ENCODE measurements around the gene AQP6. TPM values are rescaled to one million over a fixed set of nuclear protein-coding genes. Genes with fewer than 3 reads are reported as not detected.

Gene AQP6
- total RNA-seq, 1 donor from 2014 or later, result 0.35 TPM

- no peak overlapping the region for H3K4me3 ChIP-seq
- no peaks in the 10 kb centered on the region for H3K27me3 ChIP-seq
- H3K27ac ChIP-seq, result peak overlapping the region; percentile 78
- no peak for DNase-seq
- intact Hi-C loops (cut with DNase I), result no loop called here
- H3K4me1 ChIP-seq, result peaks cover 16% of the 10 kb centered on the region
- H3K9me3 ChIP-seq, result no peaks in the 10 kb centered on the region
- TF ChIP-seq CTCF (IDR thresholded peaks at IDR 0.05), result no peak
- H3K36me3 ChIP-seq, result no peaks in the 10 kb centered on the region
- no peak for ATAC-seq
Measured at GRCh38 chr12:50018154-50018553, 45.4 kb downstream of the AQP6 start.

- no peaks in the 10 kb centered on the region for H3K36me3 ChIP-seq
- intact Hi-C loops (cut with DNase I), result no loop called here
- H3K4me1 ChIP-seq, result peaks cover 16% of the 10 kb centered on the region
- no peaks in the 10 kb centered on the region for H3K27me3 ChIP-seq
- no peaks in the 10 kb centered on the region for H3K9me3 ChIP-seq
- no peak for ATAC-seq
- TF ChIP-seq CTCF (IDR thresholded peaks at IDR 0.05), result no peak
- H3K27ac ChIP-seq, result no peak overlapping the region
- no peak overlapping the region for H3K4me3 ChIP-seq
- DNase-seq, result no peak
Measured at GRCh38 chr12:50018968-50019367, 46.2 kb downstream of the AQP6 start.

GRCh38 chr12:50019524-50019923, 46.8 kb downstream of the AQP6 start:
- TF ChIP-seq CTCF (IDR thresholded peaks at IDR 0.05), result no peak
- H3K36me3 ChIP-seq, result no peaks in the 10 kb centered on the region
- intact Hi-C loops (cut with DNase I), result no loop called here
- no peak overlapping the region for H3K27ac ChIP-seq
- H3K4me1 ChIP-seq, result peaks cover 21% of the 10 kb centered on the region
- no peaks in the 10 kb centered on the region for H3K27me3 ChIP-seq
- DNase-seq (no peak), ATAC-seq (no peak)
- no peak overlapping the region for H3K4me3 ChIP-seq
- no peaks in the 10 kb centered on the region for H3K9me3 ChIP-seq

- TF ChIP-seq CTCF (IDR thresholded peaks at IDR 0.05), result no peak
- DNase-seq, result no peak
Measured at GRCh38 chr12:50021031-50021430, 48.3 kb downstream of the AQP6 start.

GRCh38 chr12:50022903-50023302, 50.2 kb downstream of the AQP6 start:
- Histone ChIP-seq H3K9me3 (no peaks in the 10 kb centered on the region), H3K27ac (no peak overlapping the region), H3K4me3 (no peak overlapping the region), H3K36me3 (no peaks in the 10 kb centered on the region), H3K27me3 (no peaks in the 10 kb centered on the region), H3K4me1 (peaks cover 12% of the 10 kb centered on the region)
- intact Hi-C loops (cut with DNase I), result no loop called here
- no peak for TF ChIP-seq CTCF (IDR thresholded peaks at IDR 0.05)
- ATAC-seq (no peak), DNase-seq (no peak)

More at GRCh38 chr12:50021031-50021430, 48.3 kb downstream of the AQP6 start:
- Histone ChIP-seq H3K27me3 (no peaks in the 10 kb centered on the region), H3K36me3 (no peaks in the 10 kb centered on the region), H3K4me1 (peaks cover 24% of the 10 kb centered on the region), H3K4me3 (no peak overlapping the region), H3K9me3 (no peaks in the 10 kb centered on the region), H3K27ac (peak overlapping the region; percentile 7)
- no peak for ATAC-seq
- intact Hi-C loops (cut with DNase I), result no loop called here

GRCh38 chr12:50024227-50024626, 51.5 kb downstream of the AQP6 start:
- H3K4me3 ChIP-seq, result no peak overlapping the region
- intact Hi-C loops (cut with DNase I), result no loop called here
- TF ChIP-seq CTCF (IDR thresholded peaks at IDR 0.05), result no peak

More at GRCh38 chr12:50024227-50024626, 51.5 kb downstream of the AQP6 start:
- no peak overlapping the region for H3K27ac ChIP-seq
- no peaks in the 10 kb centered on the region for H3K27me3 ChIP-seq
- ATAC-seq (no peak), DNase-seq (no peak)
- H3K9me3 ChIP-seq, result no peaks in the 10 kb centered on the region
- H3K36me3 ChIP-seq, result no peaks in the 10 kb centered on the region
- H3K4me1 ChIP-seq, result peaks cover 8% of the 10 kb centered on the region

All from upper lobe of right lung (tissue), 1 donor.